Testis (tissue), 3 donors: Measurements from ENCODE around the gene TSEN2. TPM values are rescaled to one million over a fixed set of nuclear protein-coding genes. Genes with fewer than 3 reads are reported as not detected.

Source experiments
- DNase-seq: peaks from one replicate; pipeline ENCODE4 v3.0.0-alpha.2; 2019
- H3K27ac ChIP-seq, 2 donors: fragments of 200-600 bp; sonication (generic); one replicate each; pipeline ENCODE4 v1.5.1; 2019
- H3K27me3 ChIP-seq: fragments of 200-600 bp; sonication (generic); one replicate; pipeline ENCODE4 v1.5.1; 2019
- H3K36me3 ChIP-seq: fragments of 200-600 bp; sonication (generic); one replicate; pipeline ENCODE4 v1.5.1; 2017; ENCODE audit warnings: low read depth; ENCODE audit errors: missing control alignments
- H3K4me1 ChIP-seq: fragments of 200-600 bp; sonication (generic); one replicate; pipeline ENCODE4 v1.5.1; 2019
- H3K4me3 ChIP-seq, 2 donors: fragments of 200-600 bp; sonication (generic); one replicate each; pipeline ENCODE4 v1.5.1; 2017 to 2019
- H3K9me3 ChIP-seq: fragments of 200-600 bp; sonication (generic); one replicate; pipeline ENCODE4 v1.5.1; 2017
- POLR2A ChIP-seq: fragments of 450-650 bp; IDR thresholded peaks from one replicate; pipeline ENCODE4 v1.6.1; 2017; ENCODE audit warnings: antibody characterized with exemption, mild to moderate bottlenecking, moderate library complexity
- WGBS, 2 donors: methylation state at CpG; one replicate each; pipeline ENCODE4 v1.1.5; 2018; 5-methylcytosine and 5-hydroxymethylcytosine counted together
- intact Hi-C: fragments of 100-400 bp; cut with DNase I; formaldehyde crosslinking; loops from one replicate; pipeline ENCODE4 v1.15.1; 2023; ENCODE audit warnings: low total_unique reads
- polyA plus RNA-seq: library from polyadenylated mRNA; stranded (reverse); fragments of 350-450 nt; fragmentation: Illumina TruSeq; extraction: RNeasy Lipid Tissue Mini Kit (QIAGEN cat#74804); gene quantifications from one replicate; pipeline ENCODE4 v1.2.3, GENCODE V29; 2014; ENCODE audit warnings: low read depth, low replicate concordance; ENCODE audit not compliant: insufficient read depth
- total RNA-seq, 2 donors: library from RNA; depleted of rRNA; stranded (reverse); fragments of >200 nt; gene quantifications; one replicate each; pipeline ENCODE4 v1.2.3, GENCODE V29; 2016
- TF ChIP-seq, protein P1 (sequence below), 3 experiments: fragments of 450-650 bp in 2 of 3; fragments of 200-600 bp in 1 of 3; sonication (generic) in 1 of 3; IDR thresholded peaks; one replicate each; pipeline ENCODE4 v1.5.1; 2016 to 2019; ENCODE audit warnings: antibody characterized with exemption in 3 of 3, mild to moderate bottlenecking in 2 of 3, moderate library complexity in 1 of 3

Gene TSEN2
- total and polyA plus RNA-seq, 3 donors from 2014 or later, result 17.0 to 26.8 (median 25.3) TPM

DNA sequence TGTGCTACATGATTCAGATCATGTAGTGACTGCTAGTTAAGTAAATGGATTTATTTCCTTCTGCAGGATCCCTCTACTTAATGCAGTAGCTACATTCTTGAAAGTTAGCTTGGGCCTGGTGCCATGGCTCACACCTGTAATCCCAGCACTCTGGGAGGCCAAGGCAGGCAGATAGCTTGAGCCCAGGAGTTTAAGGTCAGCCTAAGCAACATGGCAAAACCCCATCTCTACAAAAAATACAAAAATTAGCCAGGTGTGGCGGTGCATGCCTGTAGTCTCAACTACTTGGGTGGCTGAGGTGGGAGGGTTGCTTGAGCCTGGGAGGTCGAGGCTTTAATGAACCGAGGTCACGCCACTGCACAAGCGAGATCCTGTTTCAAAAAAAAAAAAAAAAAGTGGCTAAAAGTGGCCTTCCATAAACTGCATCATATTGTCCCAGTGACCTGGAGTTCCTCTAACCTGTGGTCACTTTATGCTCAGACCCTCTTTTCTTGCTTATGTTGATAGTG, 22.0 kb downstream of the TSEN2 start:
- no peak for DNase-seq
- H3K27me3 ChIP-seq, result no peaks in the 10 kb centered on the region
- no peak overlapping the region for H3K27ac ChIP-seq
- WGBS, 2 donors, result 90 to 91% methylated on average over 5 of the region's 5 CpGs
- H3K4me3 ChIP-seq, result no peak overlapping the region
- H3K36me3 ChIP-seq, result no peaks in the 10 kb centered on the region
- intact Hi-C loops, result no loop called here
- no peaks in the 10 kb centered on the region for H3K9me3 ChIP-seq
- no peak for TF ChIP-seq POLR2A
- TF ChIP-seq, protein P1, sequence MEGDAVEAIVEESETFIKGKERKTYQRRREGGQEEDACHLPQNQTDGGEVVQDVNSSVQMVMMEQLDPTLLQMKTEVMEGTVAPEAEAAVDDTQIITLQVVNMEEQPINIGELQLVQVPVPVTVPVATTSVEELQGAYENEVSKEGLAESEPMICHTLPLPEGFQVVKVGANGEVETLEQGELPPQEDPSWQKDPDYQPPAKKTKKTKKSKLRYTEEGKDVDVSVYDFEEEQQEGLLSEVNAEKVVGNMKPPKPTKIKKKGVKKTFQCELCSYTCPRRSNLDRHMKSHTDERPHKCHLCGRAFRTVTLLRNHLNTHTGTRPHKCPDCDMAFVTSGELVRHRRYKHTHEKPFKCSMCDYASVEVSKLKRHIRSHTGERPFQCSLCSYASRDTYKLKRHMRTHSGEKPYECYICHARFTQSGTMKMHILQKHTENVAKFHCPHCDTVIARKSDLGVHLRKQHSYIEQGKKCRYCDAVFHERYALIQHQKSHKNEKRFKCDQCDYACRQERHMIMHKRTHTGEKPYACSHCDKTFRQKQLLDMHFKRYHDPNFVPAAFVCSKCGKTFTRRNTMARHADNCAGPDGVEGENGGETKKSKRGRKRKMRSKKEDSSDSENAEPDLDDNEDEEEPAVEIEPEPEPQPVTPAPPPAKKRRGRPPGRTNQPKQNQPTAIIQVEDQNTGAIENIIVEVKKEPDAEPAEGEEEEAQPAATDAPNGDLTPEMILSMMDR (IDR thresholded peaks at IDR 0.05), result no peak
- no peaks in the 10 kb centered on the region for H3K4me1 ChIP-seq

DNA sequence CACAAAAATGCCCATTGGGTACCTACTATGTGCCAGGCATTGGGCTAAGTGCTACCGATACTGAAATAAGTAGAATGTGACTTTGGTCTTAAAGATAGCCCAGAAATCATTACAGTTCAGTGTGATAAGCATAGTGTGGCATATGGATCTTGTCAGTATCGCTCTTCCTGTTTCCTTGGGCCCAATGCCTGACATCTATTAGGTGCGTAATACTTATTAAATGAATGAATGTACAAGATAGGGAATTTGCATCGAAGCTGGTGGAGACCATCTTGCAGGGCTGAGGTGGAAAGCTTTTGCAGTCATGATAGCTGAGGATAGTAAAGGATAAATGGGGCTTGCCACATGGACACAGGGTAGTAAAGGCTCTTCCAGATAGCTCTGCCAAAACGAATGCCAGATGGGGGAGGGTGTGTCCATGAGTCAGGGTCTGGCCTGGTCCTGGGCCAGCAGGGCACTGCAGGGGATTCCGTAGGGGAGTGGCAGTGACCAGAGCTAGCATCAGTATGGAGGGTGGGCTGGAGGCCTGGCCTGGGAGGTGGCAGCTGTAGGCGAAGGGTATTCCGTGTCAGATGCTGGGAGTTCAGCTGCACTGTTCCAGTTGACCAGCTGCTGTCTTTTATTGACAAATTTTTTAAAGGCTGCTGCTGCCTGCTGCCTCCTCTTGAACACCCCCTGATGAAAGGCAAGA, 23.5 kb downstream of the TSEN2 start:
- Histone ChIP-seq H3K9me3 (no peaks in the 10 kb centered on the region), H3K27me3 (no peaks in the 10 kb centered on the region), H3K4me3 (no peak overlapping the region), H3K36me3 (no peaks in the 10 kb centered on the region), H3K4me1 (no peaks in the 10 kb centered on the region), H3K27ac (no peak overlapping the region)
- 83% methylated on average over 8 of the region's 8 CpGs for WGBS, 2 donors
- TF ChIP-seq POLR2A, result no peak
- TF ChIP-seq, protein P1 (IDR thresholded peaks at IDR 0.05), result no peak
- DNase-seq, result no peak
- intact Hi-C loops, result no loop called here

DNA sequence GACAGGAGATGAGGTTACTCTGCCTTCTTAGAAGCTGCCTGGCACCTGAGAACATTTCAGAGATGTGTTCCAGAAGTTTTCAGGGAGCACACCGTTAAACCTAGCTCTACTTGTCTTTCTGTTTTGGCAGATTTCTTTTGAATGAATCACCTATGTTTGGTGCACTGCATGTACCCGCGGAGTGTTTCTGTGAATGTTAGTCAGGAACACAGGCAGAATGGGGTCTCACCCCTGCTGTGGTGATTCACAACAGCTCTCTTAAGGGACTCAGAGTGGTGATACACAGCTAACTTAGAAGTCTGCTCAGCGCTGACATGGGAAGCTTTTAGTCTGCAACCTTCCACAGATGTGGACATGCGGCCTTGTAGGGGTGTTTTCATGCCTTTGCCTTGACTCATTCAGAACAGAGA, 24.0 kb downstream of the TSEN2 start:
- TF ChIP-seq, protein P1 (IDR thresholded peaks at IDR 0.05), result no peak
- TF ChIP-seq POLR2A, result no peak
- Histone ChIP-seq H3K27ac (no peak overlapping the region), H3K4me3 (no peak overlapping the region), H3K4me1 (no peaks in the 10 kb centered on the region), H3K9me3 (no peaks in the 10 kb centered on the region), H3K36me3 (no peaks in the 10 kb centered on the region), H3K27me3 (no peaks in the 10 kb centered on the region)
- WGBS, 2 donors, result 64 to 76% methylated on average over 5 of the region's 5 CpGs
- intact Hi-C loops, result no loop called here
- DNase-seq, result no peak

DNA sequence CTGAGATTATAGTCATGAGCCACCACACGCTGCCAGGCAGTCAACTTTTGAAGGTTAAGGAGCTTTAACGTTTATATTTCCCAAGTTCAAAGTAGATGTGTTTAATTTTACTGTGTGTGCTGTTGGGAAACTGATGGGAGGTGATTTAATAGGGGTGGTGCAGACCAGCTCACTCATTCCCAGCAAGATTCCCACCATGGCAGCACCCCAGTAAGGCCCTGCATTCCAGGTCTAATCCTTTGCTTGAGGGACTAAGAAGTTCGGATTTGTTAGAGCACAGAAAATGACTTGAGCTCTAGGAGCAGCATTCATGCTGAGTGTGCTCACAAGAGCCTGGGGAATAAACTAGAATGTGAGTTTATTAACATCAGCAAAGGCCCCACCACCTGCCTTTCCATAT, 25.2 kb downstream of the TSEN2 start:
- no peak for DNase-seq
- Histone ChIP-seq H3K27me3 (no peaks in the 10 kb centered on the region), H3K4me1 (no peaks in the 10 kb centered on the region), H3K27ac (no peak overlapping the region), H3K4me3 (no peak overlapping the region), H3K9me3 (no peaks in the 10 kb centered on the region), H3K36me3 (no peaks in the 10 kb centered on the region)
- 87 to 89% methylated on average over 3 of the region's 3 CpGs for WGBS, 2 donors
- TF ChIP-seq, protein P1 (IDR thresholded peaks at IDR 0.05), result no peak
- no peak for TF ChIP-seq POLR2A
- intact Hi-C loops, result no loop called here
